NOMO-1 (cell line): ENCODE measurements around the gene INHBB.
"Not testable (repeated sequence)": the region's sequence is repeated elsewhere in the genome, so short reads cannot be mapped to it uniquely, and the experiment has no call there.

ENCODE experiments used
- DNase-seq, 2 experiments: peaks; one replicate each; lab custom pipeline; 2025; ENCODE audit not compliant: unreplicated experiment in 2 of 2; lab: John Stamatoyannopoulos, UW

The INHBB gene

DNA sequence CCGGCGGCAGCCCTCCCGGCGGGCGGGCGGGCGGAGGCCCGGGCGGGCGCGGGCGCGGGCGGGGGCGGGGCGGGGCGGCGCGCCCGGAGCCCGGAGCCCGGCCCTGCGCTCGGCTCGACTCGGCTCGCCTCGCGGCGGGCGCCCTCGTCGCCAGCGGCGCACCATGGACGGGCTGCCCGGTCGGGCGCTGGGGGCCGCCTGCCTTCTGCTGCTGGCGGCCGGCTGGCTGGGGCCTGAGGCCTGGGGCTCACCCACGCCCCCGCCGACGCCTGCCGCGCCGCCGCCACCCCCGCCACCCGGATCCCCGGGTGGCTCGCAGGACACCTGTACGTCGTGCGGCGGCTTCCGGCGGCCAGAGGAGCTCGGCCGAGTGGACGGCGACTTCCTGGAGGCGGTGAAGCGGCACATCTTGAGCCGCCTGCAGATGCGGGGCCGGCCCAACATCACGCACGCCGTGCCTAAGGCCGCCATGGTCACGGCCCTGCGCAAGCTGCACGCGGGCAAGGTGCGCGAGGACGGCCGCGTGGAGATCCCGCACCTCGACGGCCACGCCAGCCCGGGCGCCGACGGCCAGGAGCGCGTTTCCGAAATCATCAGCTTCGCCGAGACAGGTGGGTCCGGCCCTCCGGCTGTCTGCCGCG is at the start of gene INHBB:
TSS of gene INHBB (plus strand) at position 111 of the 641 bp plus-strand sequence. CDS start at position 164, 53 bp downstream.
- no peak for DNase-seq

DNA sequence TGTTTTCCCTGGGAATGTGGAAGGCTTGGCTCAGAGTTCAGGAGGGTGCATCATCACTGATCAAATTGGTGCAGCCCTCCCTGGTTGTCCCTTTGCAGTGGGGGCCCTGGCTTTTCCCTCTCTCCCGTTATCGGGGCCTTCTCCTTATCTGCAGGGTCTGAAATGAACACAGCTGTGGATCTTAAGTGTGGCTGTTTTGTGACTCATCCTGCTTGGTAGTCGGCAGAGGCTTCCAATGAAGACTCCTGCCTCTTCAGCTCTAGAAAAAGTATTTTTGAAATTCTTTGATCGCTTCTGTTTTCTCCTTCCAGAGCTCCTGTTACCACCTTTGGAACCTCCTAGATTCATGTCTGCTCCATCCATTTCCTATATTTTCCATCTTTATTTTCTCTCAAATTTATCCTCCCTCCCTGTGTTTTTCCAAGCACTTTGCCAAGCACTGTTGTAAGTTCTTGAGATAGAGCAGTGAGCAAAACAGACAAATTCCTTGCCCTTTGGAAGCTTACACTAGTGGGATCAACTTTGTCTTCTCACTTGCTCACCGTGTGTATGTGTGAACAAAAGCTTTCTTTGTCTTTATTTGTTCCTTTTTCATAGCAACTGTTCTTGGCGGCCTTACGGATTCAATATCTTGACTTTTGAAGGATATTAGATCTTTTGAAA is 47.6 kb upstream of the INHBB start:
- no peak for DNase-seq

GRCh38 chr2:120299004-120299403 is 46.9 kb upstream of the INHBB start:
- no peak for DNase-seq

DNA sequence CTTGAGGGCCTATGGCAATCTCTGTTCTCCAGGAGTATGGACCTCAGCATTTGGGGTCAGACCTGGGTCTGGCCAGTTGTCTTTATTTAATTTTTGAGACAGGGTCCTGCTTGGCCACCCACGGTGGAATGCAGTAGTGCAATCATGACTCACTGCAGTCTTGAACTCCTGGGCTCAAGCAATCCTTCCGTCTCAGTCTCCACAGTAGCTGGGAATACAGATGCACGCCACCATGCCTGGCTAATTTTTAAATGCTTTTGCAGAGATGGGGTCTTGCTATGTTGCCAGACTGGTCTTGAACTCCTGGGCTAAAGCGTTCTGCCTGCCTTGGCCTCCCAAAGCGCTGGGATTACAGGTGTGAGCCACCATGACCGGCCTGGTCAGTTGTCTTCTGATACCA is 46.4 kb upstream of the INHBB start:
- no peak for DNase-seq

- DNase-seq, result no peak
These were observed 45.6 kb upstream of the INHBB start for GRCh38 chr2:120300385-120300784.

DNA sequence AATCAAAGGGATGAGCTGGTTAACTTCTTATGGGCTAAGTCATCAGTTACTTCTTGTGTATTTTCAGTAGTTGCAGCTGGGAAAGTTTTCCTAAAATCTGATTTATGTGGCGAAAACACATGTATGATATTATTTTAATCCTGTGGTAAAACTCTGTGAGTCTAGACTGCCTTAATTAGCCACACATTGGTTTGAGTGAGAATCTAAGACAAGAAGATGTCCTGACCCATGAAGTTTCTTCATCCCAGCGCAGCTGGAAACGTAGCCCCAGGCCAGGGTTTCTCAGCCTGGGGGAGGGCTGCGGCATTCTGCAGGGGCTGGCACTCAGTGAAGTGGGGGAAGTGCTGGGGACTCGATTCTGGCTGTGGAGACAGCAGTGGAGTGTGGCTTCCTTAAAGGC is 44.7 kb upstream of the INHBB start:
- DNase-seq, result no peak

DNA sequence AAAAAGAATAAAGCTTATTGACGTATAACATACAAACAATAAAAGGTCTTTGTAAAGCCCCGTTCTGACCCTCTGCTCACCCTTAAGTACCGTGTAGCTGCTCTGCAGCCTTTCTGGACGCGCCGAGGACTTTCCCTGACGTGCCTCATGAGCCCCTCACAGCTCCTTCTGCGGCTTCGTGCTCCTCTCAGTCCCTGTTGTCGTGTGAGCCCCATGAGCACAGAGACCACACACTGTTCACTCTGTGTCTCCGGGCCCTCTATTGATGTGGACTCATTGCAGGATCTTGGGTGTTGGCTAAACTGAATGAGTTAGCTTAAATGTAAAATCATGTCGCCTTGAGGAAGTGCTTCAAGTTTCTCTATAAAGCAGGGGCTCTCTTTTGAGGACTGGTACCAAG is 43.6 kb upstream of the INHBB start:
- no peak for DNase-seq

DNA sequence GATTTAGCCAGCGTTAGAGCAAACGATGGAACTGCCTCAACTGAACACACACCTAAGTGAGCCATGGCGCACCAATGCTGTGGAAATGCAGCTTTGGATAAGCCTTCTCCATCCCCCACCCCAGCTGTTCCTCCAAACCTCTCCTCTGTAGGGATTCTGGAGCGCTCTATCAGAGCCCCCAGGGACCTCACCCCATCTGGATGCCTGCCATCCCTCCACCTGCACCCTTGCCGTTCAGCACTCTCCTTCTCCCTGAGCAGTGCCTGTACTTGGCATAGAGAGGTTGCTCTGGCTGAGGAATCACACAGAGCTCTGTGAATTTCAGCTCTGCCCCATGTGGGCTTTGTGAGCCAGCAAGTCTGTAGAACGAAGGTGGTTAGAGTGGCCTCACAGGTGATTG is 42.8 kb upstream of the INHBB start:
- DNase-seq, result no peak

GRCh38 chr2:120305296-120305695 is 40.6 kb upstream of the INHBB start:
- DNase-seq, result no peak

DNA sequence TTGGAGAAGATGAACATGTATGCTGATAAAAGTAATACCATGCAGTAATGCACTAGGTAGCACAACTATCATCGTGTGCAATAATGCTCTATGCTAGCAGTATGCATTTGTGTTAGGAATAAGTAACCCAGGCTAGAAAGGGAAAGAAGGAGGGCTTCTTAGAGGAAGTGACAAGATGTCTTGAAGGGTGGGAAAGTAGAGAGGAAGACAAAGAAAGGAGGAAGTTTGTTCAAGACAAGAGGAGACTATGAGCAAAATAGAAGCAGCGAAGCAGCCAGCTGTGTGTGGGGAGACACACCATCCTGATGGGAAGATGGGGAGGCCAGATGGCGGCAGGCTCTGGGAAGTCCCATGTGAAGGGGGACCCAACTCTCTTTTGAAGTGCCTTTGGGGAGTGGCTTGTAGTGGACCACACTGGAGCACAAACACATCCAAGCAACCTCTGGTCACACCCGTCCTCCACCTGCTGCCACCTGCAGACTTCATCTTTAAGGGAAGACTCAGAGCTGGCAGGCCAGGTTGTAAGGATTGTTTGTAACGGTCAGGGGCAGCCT is 39.9 kb upstream of the INHBB start:
- peak in 1 of 2 experiments; percentile 11 for DNase-seq

- DNase-seq, result no peak
These were observed 38.5 kb upstream of the INHBB start for GRCh38 chr2:120307482-120307881.

DNA sequence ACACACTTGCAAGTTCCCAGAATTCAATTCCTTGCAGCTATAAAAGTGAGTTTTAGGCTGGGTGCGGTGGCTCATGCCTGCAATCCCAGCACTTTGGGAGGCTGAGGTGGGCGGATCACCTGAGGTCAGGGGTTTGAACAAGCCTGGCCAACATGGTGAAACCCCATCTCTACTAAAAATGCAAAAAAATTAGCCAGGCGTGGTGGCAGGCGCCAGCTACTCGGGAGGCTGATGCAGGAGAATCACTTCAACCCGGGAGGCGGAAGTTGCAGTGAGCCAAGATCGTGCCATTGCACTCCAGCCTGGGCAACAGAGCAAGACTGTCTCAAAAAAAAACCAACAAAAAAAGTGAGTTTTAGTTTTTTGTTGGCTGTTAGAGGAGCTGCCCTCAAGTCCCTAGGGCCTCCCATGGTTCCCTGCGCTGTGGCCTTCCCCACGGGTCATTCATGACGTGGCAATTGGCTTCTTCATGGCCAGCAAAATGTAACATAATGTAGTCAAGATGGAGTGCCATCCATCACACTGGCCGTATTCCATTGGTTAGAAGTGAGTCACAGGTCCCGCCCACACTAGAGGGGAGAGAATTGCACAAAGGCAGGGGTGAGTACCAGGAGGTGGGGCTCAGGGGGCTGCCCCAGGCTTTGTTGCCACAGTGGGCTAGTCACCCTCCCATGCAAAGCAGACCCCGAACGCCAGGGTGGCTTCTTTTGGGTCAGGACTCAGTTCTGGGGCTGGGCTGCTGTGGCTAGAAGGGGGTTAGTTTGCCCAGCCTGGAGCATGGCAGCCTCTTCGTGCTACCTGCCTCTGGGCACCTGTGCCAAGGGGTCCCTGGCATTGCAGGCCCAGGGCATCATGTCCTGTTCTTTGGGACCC is 37.7 kb upstream of the INHBB start:
- no peak for DNase-seq

- no peak for DNase-seq
These were observed 35.8 kb upstream of the INHBB start for GRCh38 chr2:120310136-120310535.

DNA sequence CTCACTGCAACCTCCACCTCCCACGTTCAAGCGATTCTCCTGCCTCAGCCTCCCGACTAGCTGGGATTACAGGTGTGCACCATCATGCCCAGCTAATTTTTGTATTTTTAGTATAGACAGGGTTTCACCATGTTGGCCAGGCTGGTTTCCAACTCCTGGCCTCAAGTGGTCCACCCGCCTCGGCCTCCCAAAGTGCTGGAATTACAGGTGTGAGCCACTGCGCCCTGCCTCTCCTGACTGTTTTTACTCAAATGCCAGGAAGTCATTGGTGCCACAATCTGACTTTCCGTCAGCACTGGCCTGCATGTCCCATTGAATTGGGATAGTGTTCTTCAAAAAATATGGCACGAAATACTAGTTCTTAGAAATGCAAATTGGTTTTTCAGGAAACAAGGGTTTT is 35.1 kb upstream of the INHBB start:
- DNase-seq, result not testable (repeated sequence)

GRCh38 chr2:120312076-120312475 is 33.9 kb upstream of the INHBB start:
- no peak for DNase-seq

DNA sequence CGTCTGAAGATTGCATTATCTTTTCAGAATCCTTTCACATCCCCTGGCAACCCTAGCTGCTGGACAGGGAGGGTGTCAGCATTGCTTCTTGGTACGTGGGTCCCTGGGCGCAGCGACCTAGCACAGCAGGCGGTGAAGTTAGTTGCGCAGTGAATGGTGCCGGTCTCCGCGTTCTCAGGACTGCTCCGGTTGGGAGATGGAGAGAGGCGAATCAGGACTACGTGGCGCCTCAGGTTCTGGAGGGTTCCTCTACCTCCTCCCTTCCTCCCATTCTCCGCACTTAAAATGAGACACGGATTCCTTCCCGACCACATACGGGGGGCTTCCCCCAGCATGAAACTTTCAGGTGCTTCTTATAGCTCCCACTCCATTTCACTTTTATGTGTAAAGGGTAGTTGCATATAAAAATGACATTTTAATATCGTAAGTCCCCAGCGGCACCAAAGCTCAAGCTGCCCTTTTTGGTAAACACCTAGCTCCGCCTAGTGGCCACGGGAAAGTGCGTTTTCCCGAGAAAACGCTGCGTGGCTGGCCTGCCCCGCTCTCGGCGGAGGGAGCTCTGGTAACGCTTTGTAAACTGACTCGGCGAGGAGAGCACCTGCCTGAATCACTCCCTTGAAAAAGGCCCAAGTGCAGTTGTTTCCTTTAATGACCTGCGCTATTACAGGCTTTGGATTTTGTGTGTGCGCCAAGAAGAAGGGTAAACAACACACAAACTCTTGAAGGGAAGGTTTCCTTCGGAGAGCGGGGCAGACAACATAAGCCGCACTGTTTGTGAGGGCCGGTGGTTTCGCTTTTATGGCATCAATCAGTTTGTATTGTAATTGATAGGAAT is 32.9 kb upstream of the INHBB start:
- peak; percentile 75 to 79 for DNase-seq

GRCh38 chr2:120313695-120314615 is 32.0 kb upstream of the INHBB start:
- DNase-seq, result no peak

GRCh38 chr2:120314690-120315366 is 31.1 kb upstream of the INHBB start:
- no peak for DNase-seq
